ENCODE measurements around the gene SLC25A13. TPM values are rescaled to one million over a fixed set of nuclear protein-coding genes. Genes with fewer than 3 reads are reported as not detected.

Gene SLC25A13
- total and polyA plus RNA-seq, 2 of the 13 experiments (the other 11 are each of a cell fraction or from before 2014, with no cell fraction given) = 36.2 to 84.9 TPM

DNA sequence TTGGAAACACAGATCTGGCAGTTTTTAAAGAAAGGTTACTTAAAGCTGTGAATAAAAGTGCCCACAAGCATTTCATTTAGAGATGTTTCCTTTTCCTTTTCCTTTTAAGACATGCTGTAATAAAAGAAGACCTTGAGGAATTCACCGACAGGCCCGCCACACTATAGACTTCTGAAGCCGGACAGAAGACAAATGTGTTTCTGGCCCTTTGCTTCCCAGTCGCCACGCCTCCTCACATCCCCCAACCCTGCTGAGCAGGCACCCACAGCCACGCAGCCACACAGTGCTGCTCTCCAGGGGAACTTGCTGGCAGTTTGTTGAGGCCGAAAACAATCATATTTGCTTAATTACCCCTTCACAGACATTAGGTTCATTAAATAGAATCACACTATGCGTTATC lies 83.4 kb downstream of the SLC25A13 start:
- H3K27ac ChIP-seq (ENCODE audit: extremely low read length, insufficient read depth, low read length) = no peak overlapping the region
- ChIA-PET CTCF (ENCODE audit: low intra/inter-chr PET ratio, low total read pairs) (no interaction called here), POLR2A (no interaction called here)
- no peak overlapping the region for H3K9ac ChIP-seq (ENCODE audit: insufficient read depth, low read depth, low read length)
- no peaks in the 10 kb centered on the region for H3K9me3 ChIP-seq (ENCODE audit: low read length)
- no peaks in the 10 kb centered on the region for H3K4me1 ChIP-seq (ENCODE audit: insufficient read depth, low read length)
- intact Hi-C loops (cut with micrococcal nuclease; ENCODE audit: unreplicated experiment) = loop anchor here (10.0 kb wide), 1 partner anchor 176 kb away; no protein-coding TSS in a partner anchor
- BruUV-seq (replicated peaks) = no TSS peak
- in situ Hi-C loops (cut with HindIII; ENCODE audit: extremely low pct_ligation_motif_present, low pct_unique_long_range_greater_than_20kb) = no loop called here
- H3K79me2 ChIP-seq (ENCODE audit: insufficient read depth, low read length) = peaks cover 13% of the 10 kb centered on the region
- DNase-seq (ENCODE audit: low spot score) (no peak), ATAC-seq (no peak), FAIRE-seq (no peak)
- H3K4me2 ChIP-seq (ENCODE audit: low read depth, low read length) = no peak overlapping the region
- no peak overlapping the region for H3K4me3 ChIP-seq (replicated peaks in 1 of 3; ENCODE audit: insufficient read depth in 1 of 3, low read depth in 2 of 3, low read length in 3 of 3)
- no peaks in the 10 kb centered on the region for H3K27me3 ChIP-seq (ENCODE audit: control insufficient read depth in 1 of 2, insufficient read depth in 2 of 2, low read length in 2 of 2)
- WGBS (ENCODE audit: low lambda C conversion rate) = 84% methylated on average over 8 of the region's 8 CpGs
- H4K20me1 ChIP-seq (ENCODE audit: insufficient read depth, low read length) = no peaks in the 10 kb centered on the region; the same call in 1 of the 2 replicates
- no peak overlapping the region for H2AFZ ChIP-seq (ENCODE audit: low read length)
- TF ChIP-seq RBM39 (IDR thresholded peaks at IDR 0.05; ENCODE audit: low read depth, low read length, poor library complexity, severe bottlenecking) = no peak
- TF ChIP-seq, protein P1, sequence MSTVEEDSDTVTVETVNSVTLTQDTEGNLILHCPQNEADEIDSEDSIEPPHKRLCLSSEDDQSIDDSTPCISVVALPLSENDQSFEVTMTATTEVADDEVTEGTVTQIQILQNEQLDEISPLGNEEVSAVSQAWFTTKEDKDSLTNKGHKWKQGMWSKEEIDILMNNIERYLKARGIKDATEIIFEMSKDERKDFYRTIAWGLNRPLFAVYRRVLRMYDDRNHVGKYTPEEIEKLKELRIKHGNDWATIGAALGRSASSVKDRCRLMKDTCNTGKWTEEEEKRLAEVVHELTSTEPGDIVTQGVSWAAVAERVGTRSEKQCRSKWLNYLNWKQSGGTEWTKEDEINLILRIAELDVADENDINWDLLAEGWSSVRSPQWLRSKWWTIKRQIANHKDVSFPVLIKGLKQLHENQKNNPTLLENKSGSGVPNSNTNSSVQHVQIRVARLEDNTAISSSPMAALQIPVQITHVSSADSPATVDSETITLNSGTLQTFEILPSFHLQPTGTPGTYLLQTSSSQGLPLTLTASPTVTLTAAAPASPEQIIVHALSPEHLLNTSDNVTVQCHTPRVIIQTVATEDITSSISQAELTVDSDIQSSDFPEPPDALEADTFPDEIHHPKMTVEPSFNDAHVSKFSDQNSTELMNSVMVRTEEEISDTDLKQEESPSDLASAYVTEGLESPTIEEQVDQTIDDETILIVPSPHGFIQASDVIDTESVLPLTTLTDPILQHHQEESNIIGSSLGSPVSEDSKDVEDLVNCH (CRISPR knock-in tag; IDR thresholded peaks at IDR 0.05) = no peak
- TF ChIP-seq, protein P2, sequence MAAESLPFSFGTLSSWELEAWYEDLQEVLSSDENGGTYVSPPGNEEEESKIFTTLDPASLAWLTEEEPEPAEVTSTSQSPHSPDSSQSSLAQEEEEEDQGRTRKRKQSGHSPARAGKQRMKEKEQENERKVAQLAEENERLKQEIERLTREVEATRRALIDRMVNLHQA (CRISPR knock-in tag; IDR thresholded peaks at IDR 0.05) = no peak
- TF ChIP-seq JUNB (CRISPR knock-in tag; IDR thresholded peaks at IDR 0.05; ENCODE audit: borderline replicate concordance) = no peak
- TF ChIP-seq, protein P3, sequence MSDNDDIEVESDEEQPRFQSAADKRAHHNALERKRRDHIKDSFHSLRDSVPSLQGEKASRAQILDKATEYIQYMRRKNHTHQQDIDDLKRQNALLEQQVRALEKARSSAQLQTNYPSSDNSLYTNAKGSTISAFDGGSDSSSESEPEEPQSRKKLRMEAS (IDR thresholded peaks at IDR 0.05) = no peak
- no peak for TF ChIP-seq ZNF441 (CRISPR knock-in tag; IDR thresholded peaks at IDR 0.05; ENCODE audit: borderline replicate concordance)
- no peak for TF ChIP-seq EP300 (IDR thresholded peaks at IDR 0.05; ENCODE audit: low read depth in 2 of 2, low read length in 2 of 2)
- TF ChIP-seq EP300 (CRISPR knock-in tag; IDR thresholded peaks at IDR 0.05; ENCODE audit: borderline replicate concordance) = no peak
- no peak for TF ChIP-seq PCBP2 (optimal IDR thresholded peaks at IDR 0.05; ENCODE audit: low read depth, low read length, poor library complexity, severe bottlenecking)
- TF ChIP-seq AGO2 (optimal IDR thresholded peaks at IDR 0.05; ENCODE audit: low read depth, low read length) = no peak
- TF ChIP-seq, protein P4, sequence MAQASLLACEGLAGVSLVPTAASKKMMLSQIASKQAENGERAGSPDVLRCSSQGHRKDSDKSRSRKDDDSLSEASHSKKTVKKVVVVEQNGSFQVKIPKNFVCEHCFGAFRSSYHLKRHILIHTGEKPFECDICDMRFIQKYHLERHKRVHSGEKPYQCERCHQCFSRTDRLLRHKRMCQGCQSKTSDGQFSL (CRISPR knock-in tag; IDR thresholded peaks at IDR 0.05) = no peak
- peaks cover 7 to 15% of the 10 kb centered on the region in 2 experiments; a peak in 4 of 5 replicates for H3K36me3 ChIP-seq (replicated peaks in 1 of 2; ENCODE audit: control insufficient read depth in 1 of 2, insufficient read depth in 2 of 2, low read length in 2 of 2)
